GM12878 (cell line): Measurements from ENCODE around the gene OR2F2. TPM values are rescaled to one million over a fixed set of nuclear protein-coding genes. Genes with fewer than 3 reads are reported as not detected.

Experiments
- ATAC-seq: fragments of 200-7000 bp; cut with Tn5 transposase; 3 replicates; pipeline ENCODE4 v1.9.1; 2020; ENCODE audit warnings: mild to moderate bottlenecking, moderate library complexity
- BruUV-seq: library from RNA; stranded (reverse); fragments of 400-500 nt; replicated peaks from 2 replicates; lab custom pipeline; 2021; lab: Mats Ljungman, UMichigan
- CTCF ChIA-PET: fragments of 300-600 bp; sonication (Branson Sonifier 250); formaldehyde crosslinking; extraction: SDS; loops from one replicate; lab custom pipeline; 2021; ENCODE audit warnings: inconsistent platforms; lab: Yijun Ruan, JAX
- POLR2A ChIA-PET: fragments of 350-600 bp; formaldehyde crosslinking; extraction: SDS; loops from one replicate; lab custom pipeline; 2021; ENCODE audit warnings: inconsistent platforms; lab: Charles Lee
- RAD21 ChIA-PET: fragments of 300-600 bp; sonication (Branson Sonifier 250); formaldehyde crosslinking; loops from one replicate; lab custom pipeline; 2023; ENCODE audit warnings: antibody characterized with exemption; ENCODE audit not compliant: unreplicated experiment; lab: Charles Lee
- SMC1A ChIA-PET: fragments of 300-600 bp; sonication (Branson Sonifier 250); formaldehyde crosslinking; loops from one replicate; lab custom pipeline; 2023; ENCODE audit not compliant: unreplicated experiment, uncharacterized antibody; lab: Charles Lee
- DNase-seq: peaks from one replicate; pipeline ENCODE4 v3.0.0-alpha.2; 2011; ENCODE audit warnings: low read depth, low spot score
- FAIRE-seq: peaks from 3 replicates; lab custom pipeline; 2011; peaks lifted over from hg19 to GRCh38; lab: Jason Lieb, UNC
- H2AFZ ChIP-seq: 2 replicates; pipeline ENCODE4 v1.6.0; 2011; ENCODE audit warnings: low read depth, low read length, control low read depth; ENCODE audit not compliant: control insufficient read depth
- H3K27ac ChIP-seq: 2 replicates; pipeline ENCODE4 v1.5.1; 2011; ENCODE audit warnings: control low read depth; ENCODE audit not compliant: control insufficient read depth, insufficient read depth
- H3K27me3 ChIP-seq, 2 experiments: replicated peaks in 1 of 2; 2 replicates each; pipeline versions ENCODE4 v1.6.0 to v1.6.1; 2011; ENCODE audit warnings: low read length in 1 of 2; ENCODE audit not compliant: control insufficient read depth in 2 of 2, insufficient read depth in 2 of 2
- H3K36me3 ChIP-seq, 2 experiments: 2 replicates each; pipeline ENCODE4 v1.5.1; 2011; ENCODE audit warnings: low read length in 1 of 2; ENCODE audit not compliant: control insufficient read depth in 2 of 2, insufficient read depth in 2 of 2
- H3K4me1 ChIP-seq: 2 replicates; pipeline ENCODE4 v1.6.1; 2011; ENCODE audit warnings: mild to moderate bottlenecking, low read length, moderate library complexity, mixed read lengths; ENCODE audit not compliant: control insufficient read depth, insufficient read depth
- H3K4me2 ChIP-seq: 2 replicates; pipeline ENCODE4 v1.6.0; 2011; ENCODE audit warnings: control low read depth; ENCODE audit not compliant: control insufficient read depth, insufficient read depth
- H3K4me3 ChIP-seq: fragments of 200-600 bp; sonication (generic); 2 replicates; pipeline ENCODE4 v1.5.1; 2016
- H3K79me2 ChIP-seq: 2 replicates; pipeline ENCODE4 v1.6.0; 2011; ENCODE audit warnings: low read length; ENCODE audit not compliant: control insufficient read depth, insufficient read depth
- H3K9ac ChIP-seq: 2 replicates; pipeline ENCODE4 v1.8.0; 2011; ENCODE audit warnings: low read length, control low read depth, mixed read lengths; ENCODE audit not compliant: control insufficient read depth, insufficient read depth
- H3K9me3 ChIP-seq: replicated peaks from 3 replicates; pipeline ENCODE4 v1.5.1; 2011; ENCODE audit warnings: mild to moderate bottlenecking, low read length; ENCODE audit not compliant: control insufficient read depth, insufficient read depth
- H4K20me1 ChIP-seq: 2 replicates; pipeline ENCODE4 v1.6.0; 2011; ENCODE audit not compliant: control insufficient read depth, insufficient read depth
- CBFB ChIP-seq: IDR thresholded peaks from 2 replicates; pipeline ENCODE4 v1.6.1; 2016; ENCODE audit warnings: antibody characterized with exemption, low read depth
- CHD4 ChIP-seq: fragments of 200-600 bp; sonication (generic); IDR thresholded peaks from 2 replicates; pipeline ENCODE4 v1.6.1; 2016; ENCODE audit warnings: mild to moderate bottlenecking
- CREB1 ChIP-seq: IDR thresholded peaks from 2 replicates; pipeline ENCODE4 v1.6.1; 2012; ENCODE audit warnings: low read depth, mild to moderate bottlenecking, inconsistent platforms
- JUND ChIP-seq: IDR thresholded peaks from 2 replicates; pipeline ENCODE4 v1.6.1; 2012; ENCODE audit warnings: low read depth, mild to moderate bottlenecking, low read length, improper control_type of control experiment, moderate library complexity
- KDM1A ChIP-seq: fragments of 200-600 bp; sonication (generic); IDR thresholded peaks from 2 replicates; pipeline ENCODE4 v1.6.1; 2016; ENCODE audit warnings: borderline replicate concordance
- MYB ChIP-seq: fragments of 150-350 bp; IDR thresholded peaks from 2 replicates; pipeline ENCODE4 v1.6.1; 2014; ENCODE audit warnings: mild to moderate bottlenecking, low read depth, low read length, borderline replicate concordance
- ZNF622 ChIP-seq: fragments of 450-650 bp; IDR thresholded peaks from 2 replicates; pipeline ENCODE4 v1.6.1; 2017; ENCODE audit warnings: mild to moderate bottlenecking, inconsistent platforms
- ZSCAN29 ChIP-seq: fragments of 450-650 bp; IDR thresholded peaks from 2 replicates; pipeline ENCODE4 v1.6.1; 2017; ENCODE audit warnings: mild to moderate bottlenecking, moderate library complexity
- WGBS: methylation state at CpG from one replicate; pipeline ENCODE4 v1.1.6; 2016; ENCODE audit warnings: low lambda C conversion rate; ENCODE audit not compliant: insufficient replicate concordance, insufficient coverage; ENCODE audit errors: missing lambda C conversion rate; 5-methylcytosine and 5-hydroxymethylcytosine counted together
- in situ Hi-C: fragments of 300-500 bp; cut with MboI; formaldehyde crosslinking; loops from 9 replicates; pipeline ENCODE4 v1.14.3; 2018; ENCODE audit warnings: mixed read lengths
- intact Hi-C: fragments of 100-400 bp; cut with micrococcal nuclease; formaldehyde crosslinking; loops from one replicate; pipeline ENCODE4 v1.14.2; 2022; ENCODE audit not compliant: unreplicated experiment
- polyA plus RNA-seq, 11 experiments: library from polyadenylated mRNA; depleted of rRNA in 4 of 11; unstranded in 6 of 11; stranded (reverse) in 5 of 11; fragments of >200 nt; fragmentation: Nextera tagmentation in 4 of 11; fragmentation: Illumina TruSeq in 1 of 11; extraction: Ambion mirVana in 4 of 11; extraction: Trizol in 1 of 11; gene quantifications; 1 replicate in 1 of 11; 2 replicates in 10 of 11; pipeline versions ENCODE4 v1.2.1 to v1.2.3, GENCODE V29; 2011 to 2016; ENCODE audit warnings: inconsistent platforms in 2 of 11, missing spikeins in 2 of 11, low read depth in 1 of 11
- total RNA-seq, 4 experiments: library from RNA; depleted of rRNA in 3 of 4; stranded (reverse); fragments of >200 nt in 3 of 4; fragmentation: Illumina TruSeq in 1 of 4; extraction: Trizol in 1 of 4; gene quantifications; 2 replicates each; pipeline versions ENCODE4 v1.2.1 to v1.2.3, GENCODE V29; 2013 to 2021
- TF ChIP-seq, protein P1 (sequence below): IDR thresholded peaks from 2 replicates; pipeline ENCODE4 v1.6.1; 2012; ENCODE audit warnings: low read depth, low read length, improper control_type of control experiment
- TF ChIP-seq, protein P2 (sequence below): fragments of 450-650 bp; IDR thresholded peaks from 2 replicates; pipeline ENCODE4 v1.6.1; 2017; ENCODE audit warnings: mild to moderate bottlenecking
- TF ChIP-seq, protein P3 (sequence below): fragments of 150-350 bp; IDR thresholded peaks from 2 replicates; pipeline ENCODE4 v1.6.1; 2014; ENCODE audit warnings: mild to moderate bottlenecking, low read depth, low read length
- TF ChIP-seq, protein P4 (sequence below): fragments of 450-650 bp; IDR thresholded peaks from 2 replicates; pipeline ENCODE4 v1.6.1; 2017; ENCODE audit warnings: mild to moderate bottlenecking, moderate library complexity
- TF ChIP-seq, protein P5 (sequence below): fragments of 450-650 bp; IDR thresholded peaks from 2 replicates; pipeline ENCODE4 v1.6.1; 2016; ENCODE audit warnings: mild to moderate bottlenecking, moderate library complexity, borderline replicate concordance

The OR2F2 gene
- total and polyA plus RNA-seq, 10 of the 15 experiments (the other 5 are each of a cell fraction or from before 2014, with no cell fraction given): not detected

DNA sequence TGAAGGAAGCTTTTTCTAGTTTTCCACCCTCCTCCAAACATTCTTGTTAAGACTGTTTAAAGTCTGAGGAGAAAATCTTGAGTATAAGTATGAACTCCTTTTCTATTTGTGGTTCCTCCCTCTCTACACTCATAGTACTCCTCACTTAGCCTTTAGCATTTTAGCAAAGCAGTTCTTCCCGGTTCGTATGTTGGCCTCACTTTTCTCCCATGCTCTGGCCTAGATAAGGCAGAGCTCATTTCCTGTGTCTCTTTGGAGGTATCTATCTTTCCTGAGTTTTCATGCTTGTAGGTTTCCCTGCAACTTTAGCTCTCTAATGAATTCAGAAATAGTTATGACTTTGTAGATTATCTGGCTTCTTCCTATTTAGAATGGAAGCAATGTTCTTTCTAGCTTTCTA is 13.7 kb downstream of the OR2F2 start:
- Histone ChIP-seq H2AFZ (no peak overlapping the region), H4K20me1 (no peaks in the 10 kb centered on the region), H3K27me3 (no peaks in the 10 kb centered on the region), H3K79me2 (no peaks in the 10 kb centered on the region), H3K4me2 (no peak overlapping the region), H3K36me3 (no peaks in the 10 kb centered on the region), H3K4me3 (no peak overlapping the region), H3K27ac (no peak overlapping the region), H3K9me3 (no peaks in the 10 kb centered on the region), H3K9ac (no peak overlapping the region), H3K4me1 (no peaks in the 10 kb centered on the region)
- in situ Hi-C loops (no loop called here), intact Hi-C loops (no loop called here)
- ChIA-PET RAD21 (no interaction called here), CTCF (interaction anchor here (0.8 kb wide), 1 partner anchor 212 kb away, joined by 3 read pairs; no protein-coding TSS in a partner anchor), POLR2A (no interaction called here), SMC1A (interaction anchor here (0.9 kb wide), 1 partner anchor 19 kb away, joined by 3 read pairs; no protein-coding TSS in a partner anchor)
- FAIRE-seq (no peak), ATAC-seq (no peak), DNase-seq (no peak)
- no TSS peak for BruUV-seq
- WGBS: 96% methylated on average over 2 of the region's 2 CpGs
- TF ChIP-seq, protein P1, sequence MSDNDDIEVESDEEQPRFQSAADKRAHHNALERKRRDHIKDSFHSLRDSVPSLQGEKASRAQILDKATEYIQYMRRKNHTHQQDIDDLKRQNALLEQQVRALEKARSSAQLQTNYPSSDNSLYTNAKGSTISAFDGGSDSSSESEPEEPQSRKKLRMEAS: no peak
- TF ChIP-seq ZSCAN29: no peak
- no peak for TF ChIP-seq CBFB
- TF ChIP-seq, protein P2, sequence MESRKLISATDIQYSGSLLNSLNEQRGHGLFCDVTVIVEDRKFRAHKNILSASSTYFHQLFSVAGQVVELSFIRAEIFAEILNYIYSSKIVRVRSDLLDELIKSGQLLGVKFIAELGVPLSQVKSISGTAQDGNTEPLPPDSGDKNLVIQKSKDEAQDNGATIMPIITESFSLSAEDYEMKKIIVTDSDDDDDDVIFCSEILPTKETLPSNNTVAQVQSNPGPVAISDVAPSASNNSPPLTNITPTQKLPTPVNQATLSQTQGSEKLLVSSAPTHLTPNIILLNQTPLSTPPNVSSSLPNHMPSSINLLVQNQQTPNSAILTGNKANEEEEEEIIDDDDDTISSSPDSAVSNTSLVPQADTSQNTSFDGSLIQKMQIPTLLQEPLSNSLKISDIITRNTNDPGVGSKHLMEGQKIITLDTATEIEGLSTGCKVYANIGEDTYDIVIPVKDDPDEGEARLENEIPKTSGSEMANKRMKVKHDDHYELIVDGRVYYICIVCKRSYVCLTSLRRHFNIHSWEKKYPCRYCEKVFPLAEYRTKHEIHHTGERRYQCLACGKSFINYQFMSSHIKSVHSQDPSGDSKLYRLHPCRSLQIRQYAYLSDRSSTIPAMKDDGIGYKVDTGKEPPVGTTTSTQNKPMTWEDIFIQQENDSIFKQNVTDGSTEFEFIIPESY: no peak
- TF ChIP-seq CHD4: no peak
- no peak for TF ChIP-seq CREB1
- TF ChIP-seq MYB: no peak
- no peak for TF ChIP-seq JUND
- TF ChIP-seq, protein P3, sequence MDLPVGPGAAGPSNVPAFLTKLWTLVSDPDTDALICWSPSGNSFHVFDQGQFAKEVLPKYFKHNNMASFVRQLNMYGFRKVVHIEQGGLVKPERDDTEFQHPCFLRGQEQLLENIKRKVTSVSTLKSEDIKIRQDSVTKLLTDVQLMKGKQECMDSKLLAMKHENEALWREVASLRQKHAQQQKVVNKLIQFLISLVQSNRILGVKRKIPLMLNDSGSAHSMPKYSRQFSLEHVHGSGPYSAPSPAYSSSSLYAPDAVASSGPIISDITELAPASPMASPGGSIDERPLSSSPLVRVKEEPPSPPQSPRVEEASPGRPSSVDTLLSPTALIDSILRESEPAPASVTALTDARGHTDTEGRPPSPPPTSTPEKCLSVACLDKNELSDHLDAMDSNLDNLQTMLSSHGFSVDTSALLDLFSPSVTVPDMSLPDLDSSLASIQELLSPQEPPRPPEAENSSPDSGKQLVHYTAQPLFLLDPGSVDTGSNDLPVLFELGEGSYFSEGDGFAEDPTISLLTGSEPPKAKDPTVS: no peak
- TF ChIP-seq, protein P4, sequence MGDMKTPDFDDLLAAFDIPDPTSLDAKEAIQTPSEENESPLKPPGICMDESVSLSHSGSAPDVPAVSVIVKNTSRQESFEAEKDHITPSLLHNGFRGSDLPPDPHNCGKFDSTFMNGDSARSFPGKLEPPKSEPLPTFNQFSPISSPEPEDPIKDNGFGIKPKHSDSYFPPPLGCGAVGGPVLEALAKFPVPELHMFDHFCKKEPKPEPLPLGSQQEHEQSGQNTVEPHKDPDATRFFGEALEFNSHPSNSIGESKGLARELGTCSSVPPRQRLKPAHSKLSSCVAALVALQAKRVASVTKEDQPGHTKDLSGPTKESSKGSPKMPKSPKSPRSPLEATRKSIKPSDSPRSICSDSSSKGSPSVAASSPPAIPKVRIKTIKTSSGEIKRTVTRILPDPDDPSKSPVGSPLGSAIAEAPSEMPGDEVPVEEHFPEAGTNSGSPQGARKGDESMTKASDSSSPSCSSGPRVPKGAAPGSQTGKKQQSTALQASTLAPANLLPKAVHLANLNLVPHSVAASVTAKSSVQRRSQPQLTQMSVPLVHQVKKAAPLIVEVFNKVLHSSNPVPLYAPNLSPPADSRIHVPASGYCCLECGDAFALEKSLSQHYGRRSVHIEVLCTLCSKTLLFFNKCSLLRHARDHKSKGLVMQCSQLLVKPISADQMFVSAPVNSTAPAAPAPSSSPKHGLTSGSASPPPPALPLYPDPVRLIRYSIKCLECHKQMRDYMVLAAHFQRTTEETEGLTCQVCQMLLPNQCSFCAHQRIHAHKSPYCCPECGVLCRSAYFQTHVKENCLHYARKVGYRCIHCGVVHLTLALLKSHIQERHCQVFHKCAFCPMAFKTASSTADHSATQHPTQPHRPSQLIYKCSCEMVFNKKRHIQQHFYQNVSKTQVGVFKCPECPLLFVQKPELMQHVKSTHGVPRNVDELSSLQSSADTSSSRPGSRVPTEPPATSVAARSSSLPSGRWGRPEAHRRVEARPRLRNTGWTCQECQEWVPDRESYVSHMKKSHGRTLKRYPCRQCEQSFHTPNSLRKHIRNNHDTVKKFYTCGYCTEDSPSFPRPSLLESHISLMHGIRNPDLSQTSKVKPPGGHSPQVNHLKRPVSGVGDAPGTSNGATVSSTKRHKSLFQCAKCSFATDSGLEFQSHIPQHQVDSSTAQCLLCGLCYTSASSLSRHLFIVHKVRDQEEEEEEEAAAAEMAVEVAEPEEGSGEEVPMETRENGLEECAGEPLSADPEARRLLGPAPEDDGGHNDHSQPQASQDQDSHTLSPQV: no peak
- TF ChIP-seq KDM1A: no peak
- TF ChIP-seq, protein P5, sequence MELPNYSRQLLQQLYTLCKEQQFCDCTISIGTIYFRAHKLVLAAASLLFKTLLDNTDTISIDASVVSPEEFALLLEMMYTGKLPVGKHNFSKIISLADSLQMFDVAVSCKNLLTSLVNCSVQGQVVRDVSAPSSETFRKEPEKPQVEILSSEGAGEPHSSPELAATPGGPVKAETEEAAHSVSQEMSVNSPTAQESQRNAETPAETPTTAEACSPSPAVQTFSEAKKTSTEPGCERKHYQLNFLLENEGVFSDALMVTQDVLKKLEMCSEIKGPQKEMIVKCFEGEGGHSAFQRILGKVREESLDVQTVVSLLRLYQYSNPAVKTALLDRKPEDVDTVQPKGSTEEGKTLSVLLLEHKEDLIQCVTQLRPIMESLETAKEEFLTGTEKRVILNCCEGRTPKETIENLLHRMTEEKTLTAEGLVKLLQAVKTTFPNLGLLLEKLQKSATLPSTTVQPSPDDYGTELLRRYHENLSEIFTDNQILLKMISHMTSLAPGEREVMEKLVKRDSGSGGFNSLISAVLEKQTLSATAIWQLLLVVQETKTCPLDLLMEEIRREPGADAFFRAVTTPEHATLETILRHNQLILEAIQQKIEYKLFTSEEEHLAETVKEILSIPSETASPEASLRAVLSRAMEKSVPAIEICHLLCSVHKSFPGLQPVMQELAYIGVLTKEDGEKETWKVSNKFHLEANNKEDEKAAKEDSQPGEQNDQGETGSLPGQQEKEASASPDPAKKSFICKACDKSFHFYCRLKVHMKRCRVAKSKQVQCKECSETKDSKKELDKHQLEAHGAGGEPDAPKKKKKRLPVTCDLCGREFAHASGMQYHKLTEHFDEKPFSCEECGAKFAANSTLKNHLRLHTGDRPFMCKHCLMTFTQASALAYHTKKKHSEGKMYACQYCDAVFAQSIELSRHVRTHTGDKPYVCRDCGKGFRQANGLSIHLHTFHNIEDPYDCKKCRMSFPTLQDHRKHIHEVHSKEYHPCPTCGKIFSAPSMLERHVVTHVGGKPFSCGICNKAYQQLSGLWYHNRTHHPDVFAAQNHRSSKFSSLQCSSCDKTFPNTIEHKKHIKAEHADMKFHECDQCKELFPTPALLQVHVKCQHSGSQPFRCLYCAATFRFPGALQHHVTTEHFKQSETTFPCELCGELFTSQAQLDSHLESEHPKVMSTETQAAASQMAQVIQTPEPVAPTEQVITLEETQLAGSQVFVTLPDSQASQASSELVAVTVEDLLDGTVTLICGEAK: no peak
- TF ChIP-seq ZNF622: no peak
